T-helper 1 cell treated with Interleukin-12 subunit alpha and Interleukin-12 subunit beta and Interleukin-4 antibody, amounts not matched to agents 30 μg/mL and 1 μg/mL, for 36 hours (primary cell): ENCODE data around the gene GPBP1L1.
"Not testable (repeated sequence)": the region's sequence is repeated elsewhere in the genome, so short reads cannot be mapped to it uniquely, and the experiment has no call there.

Experiments used
- H3K27ac Mint-ChIP-seq: one replicate; pipeline ENCODE4 v1.8.0; 2021; ENCODE audit warnings: mild to moderate bottlenecking, mixed read lengths
- H3K27me3 Mint-ChIP-seq: one replicate; pipeline ENCODE4 v1.8.0; 2021; ENCODE audit warnings: low read depth, mixed read lengths
- H3K36me3 Mint-ChIP-seq: one replicate; pipeline ENCODE4 v1.8.0; 2021; ENCODE audit warnings: low read depth, mixed read lengths
- H3K4me1 Mint-ChIP-seq: one replicate; pipeline ENCODE4 v1.8.0; 2021; ENCODE audit warnings: low read depth, mixed read lengths
- H3K4me3 Mint-ChIP-seq: one replicate; pipeline ENCODE4 v1.8.0; 2021; ENCODE audit warnings: mild to moderate bottlenecking, moderate library complexity, mixed read lengths
- H3K9me3 Mint-ChIP-seq: one replicate; pipeline ENCODE4 v1.8.0; 2021; ENCODE audit warnings: mixed read lengths

The GPBP1L1 gene

GRCh38 chr1:45687754-45688740 lies 1.7 kb upstream of the GPBP1L1 start, which contains the start of gene TMEM69:
TSS of gene TMEM69 (plus strand) at chr1:45688181. CDS start at chr1:45691069, 2,888 bp downstream.
- peaks cover 24% of the 10 kb centered on the region for H3K4me1 Mint-ChIP-seq
- peaks cover 10% of the 10 kb centered on the region for H3K36me3 Mint-ChIP-seq
- H3K27me3 Mint-ChIP-seq: no peaks in the 10 kb centered on the region
- H3K9me3 Mint-ChIP-seq: no peaks in the 10 kb centered on the region
- H3K27ac Mint-ChIP-seq: peak within 1 kb of the TSS; percentile 100
- H3K4me3 Mint-ChIP-seq: peak within 1 kb of the TSS; percentile 95

GRCh38 chr1:45687014-45687753 lies 851 bp upstream of the GPBP1L1 start:
- no peaks in the 10 kb centered on the region for H3K27me3 Mint-ChIP-seq
- peaks cover 10% of the 10 kb centered on the region for H3K36me3 Mint-ChIP-seq
- H3K4me3 Mint-ChIP-seq: peak overlapping the region; percentile 95
- H3K4me1 Mint-ChIP-seq: peaks cover 27% of the 10 kb centered on the region
- no peaks in the 10 kb centered on the region for H3K9me3 Mint-ChIP-seq
- peak overlapping the region; percentile 100 for H3K27ac Mint-ChIP-seq

- Mint-ChIP-seq H3K36me3 (peaks cover 9% of the 10 kb centered on the region), H3K4me1 (peaks cover 29% of the 10 kb centered on the region), H3K27me3 (no peaks in the 10 kb centered on the region), H3K9me3 (no peaks in the 10 kb centered on the region), H3K27ac (peak overlapping the region; percentile 100), H3K4me3 (peak overlapping the region; percentile 95)
These were observed 382 bp downstream of the GPBP1L1 start for GRCh38 chr1:45686015-45686287.

- peaks cover 30% of the 10 kb centered on the region for H3K4me1 Mint-ChIP-seq
- peak overlapping the region; percentile 95 for H3K4me3 Mint-ChIP-seq
- H3K36me3 Mint-ChIP-seq: peaks cover 8% of the 10 kb centered on the region
- H3K27me3 Mint-ChIP-seq: no peaks in the 10 kb centered on the region
- peak overlapping the region; percentile 100 for H3K27ac Mint-ChIP-seq
- no peaks in the 10 kb centered on the region for H3K9me3 Mint-ChIP-seq
These were observed 872 bp downstream of the GPBP1L1 start for GRCh38 chr1:45685308-45686014.

GRCh38 chr1:45684402-45684801 lies 1.9 kb downstream of the GPBP1L1 start:
- Mint-ChIP-seq H3K4me3 (peak overlapping the region; percentile 95), H3K4me1 (peaks cover 32% of the 10 kb centered on the region), H3K27ac (no peak overlapping the region), H3K9me3 (no peaks in the 10 kb centered on the region), H3K36me3 (peaks cover 8% of the 10 kb centered on the region), H3K27me3 (no peaks in the 10 kb centered on the region)

- peaks cover 4% of the 10 kb centered on the region for H3K36me3 Mint-ChIP-seq
- H3K27me3 Mint-ChIP-seq: no peaks in the 10 kb centered on the region
- H3K4me1 Mint-ChIP-seq: peaks cover 33% of the 10 kb centered on the region
- H3K9me3 Mint-ChIP-seq: no peaks in the 10 kb centered on the region
- no peak overlapping the region for H3K27ac Mint-ChIP-seq
- H3K4me3 Mint-ChIP-seq: no peak overlapping the region
These were observed 3.4 kb downstream of the GPBP1L1 start for GRCh38 chr1:45682942-45683341.

GRCh38 chr1:45679123-45679522 lies 7.2 kb downstream of the GPBP1L1 start:
- Mint-ChIP-seq H3K27me3 (no peaks in the 10 kb centered on the region), H3K9me3 (no peaks in the 10 kb centered on the region), H3K4me1 (peaks cover 23% of the 10 kb centered on the region), H3K4me3 (no peak overlapping the region), H3K36me3 (peaks cover 3% of the 10 kb centered on the region), H3K27ac (no peak overlapping the region)

- Mint-ChIP-seq H3K4me3 (no peak overlapping the region), H3K4me1 (peaks cover 23% of the 10 kb centered on the region), H3K27ac (no peak overlapping the region), H3K27me3 (no peaks in the 10 kb centered on the region), H3K36me3 (peaks cover 3% of the 10 kb centered on the region), H3K9me3 (no peaks in the 10 kb centered on the region)
These were observed 7.8 kb downstream of the GPBP1L1 start for GRCh38 chr1:45678489-45678888.

- Mint-ChIP-seq H3K27me3 (no peaks in the 10 kb centered on the region), H3K36me3 (peaks cover 7% of the 10 kb centered on the region), H3K27ac (no peak overlapping the region), H3K4me1 (peaks cover 23% of the 10 kb centered on the region), H3K4me3 (no peak overlapping the region), H3K9me3 (no peaks in the 10 kb centered on the region)
These were observed 8.5 kb downstream of the GPBP1L1 start for GRCh38 chr1:45677751-45678245.

- not testable (repeated sequence) for H3K9me3 Mint-ChIP-seq, H3K4me3 Mint-ChIP-seq
These were observed 9.8 kb downstream of the GPBP1L1 start for GRCh38 chr1:45676553-45676952.

GRCh38 chr1:45674478-45674877 lies 11.9 kb downstream of the GPBP1L1 start:
- Mint-ChIP-seq H3K27ac (no peak overlapping the region), H3K9me3 (no peaks in the 10 kb centered on the region), H3K4me1 (peaks cover 16% of the 10 kb centered on the region), H3K4me3 (no peak overlapping the region), H3K27me3 (no peaks in the 10 kb centered on the region), H3K36me3 (peaks cover 7% of the 10 kb centered on the region)

More at GRCh38 chr1:45676553-45676952, 9.8 kb downstream of the GPBP1L1 start:
- H3K36me3 Mint-ChIP-seq, H3K27me3 Mint-ChIP-seq, H3K27ac Mint-ChIP-seq: not testable (repeated sequence)
- peaks cover 21% of the 10 kb centered on the region for H3K4me1 Mint-ChIP-seq

GRCh38 chr1:45673956-45674355 lies 12.4 kb downstream of the GPBP1L1 start:
- Mint-ChIP-seq H3K9me3 (no peaks in the 10 kb centered on the region), H3K4me1 (peaks cover 13% of the 10 kb centered on the region), H3K36me3 (peaks cover 7% of the 10 kb centered on the region), H3K27ac (no peak overlapping the region), H3K4me3 (no peak overlapping the region), H3K27me3 (no peaks in the 10 kb centered on the region)

- no peak overlapping the region for H3K4me3 Mint-ChIP-seq
- no peak overlapping the region for H3K27ac Mint-ChIP-seq
- peaks cover 10% of the 10 kb centered on the region for H3K36me3 Mint-ChIP-seq
- H3K9me3 Mint-ChIP-seq: no peaks in the 10 kb centered on the region
- peaks cover 6% of the 10 kb centered on the region for H3K4me1 Mint-ChIP-seq
- H3K27me3 Mint-ChIP-seq: no peaks in the 10 kb centered on the region
These were observed 16.3 kb downstream of the GPBP1L1 start for GRCh38 chr1:45669859-45670655.

GRCh38 chr1:45669379-45669778 lies 17.0 kb downstream of the GPBP1L1 start:
- Mint-ChIP-seq H3K9me3 (no peaks in the 10 kb centered on the region), H3K27me3 (no peaks in the 10 kb centered on the region), H3K36me3 (peaks cover 7% of the 10 kb centered on the region), H3K27ac (no peak overlapping the region), H3K4me3 (no peak overlapping the region), H3K4me1 (peaks cover 6% of the 10 kb centered on the region)
